Measurements from ENCODE around the gene SCAF1.

Gene SCAF1

DNA sequence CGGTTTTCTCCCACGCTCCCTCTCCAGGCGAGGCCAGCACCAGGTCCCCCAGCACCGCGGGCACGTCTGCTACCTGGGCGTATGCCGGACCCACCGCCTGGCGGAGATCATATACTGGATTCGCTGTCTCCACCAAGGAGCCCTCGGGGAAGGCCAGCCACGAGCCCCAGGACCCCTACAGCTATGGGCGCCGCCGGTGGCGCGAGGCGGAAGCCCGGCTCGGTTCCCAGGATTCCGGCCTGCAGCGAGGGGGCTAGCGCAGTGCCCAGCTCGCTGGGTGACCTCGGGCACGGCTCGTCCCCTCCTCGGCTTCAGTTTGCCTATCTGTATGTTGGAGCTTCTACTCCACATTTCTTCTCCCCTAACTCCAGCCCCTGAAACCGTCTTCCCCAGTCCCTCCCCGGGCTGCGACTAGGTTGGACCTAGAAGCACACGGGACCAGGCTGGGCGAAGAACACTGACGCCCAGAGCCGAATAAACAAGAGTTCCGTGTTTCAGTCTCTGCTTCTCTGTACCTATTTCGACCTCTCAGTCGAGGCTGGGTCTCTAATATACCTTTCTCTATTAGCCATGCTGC, 48.2 kb downstream of the SCAF1 start:
- Histone ChIP-seq H2BK5ac (ENCODE audit: low read length) (no peak overlapping the region), H2BK15ac (replicated peaks; ENCODE audit: low read depth) (no peak overlapping the region), H3K4me2 (ENCODE audit: low read length) (peak overlapping the region; percentile 69), H3K4me1 (ENCODE audit: control insufficient read depth, low read depth, low read length) (peaks cover 2% of the 10 kb centered on the region), H4K8ac (ENCODE audit: low read depth, low read length) (no peak overlapping the region), H2BK120ac (ENCODE audit: low read depth, low read length) (no peak overlapping the region), H4K5ac (ENCODE audit: low read length) (no peak overlapping the region), H3K79me1 (ENCODE audit: low read length) (peaks cover 6% of the 10 kb centered on the region), H3K27ac (ENCODE audit: low read depth, low read length) (peak overlapping the region; percentile 65), H3K27me3 (ENCODE audit: insufficient read depth, low read length, poor library complexity) (no peaks in the 10 kb centered on the region), H3K56ac (ENCODE audit: low read length) (peak overlapping the region; percentile 92), H3K4ac (ENCODE audit: low read depth, low read length) (no peak overlapping the region), H3K9ac (ENCODE audit: low read length) (peak overlapping the region; percentile 86), H2AK5ac (ENCODE audit: low read length) (no peak overlapping the region), H3K18ac (ENCODE audit: low read length) (peak overlapping the region; percentile 28), H3K4me3 (ENCODE audit: low read length) (peak overlapping the region; percentile 67), H3K79me2 (ENCODE audit: control insufficient read depth, insufficient read depth, low read length) (no peaks in the 10 kb centered on the region), H3K36me3 (ENCODE audit: control insufficient read depth, insufficient read depth, low read length) (peaks cover 12% of the 10 kb centered on the region), H3K23ac (ENCODE audit: low read length) (no peak overlapping the region)
- peak; percentile 38 for DNase-seq
- WGBS (ENCODE audit: extremely low coverage, insufficient coverage, low lambda C conversion rate), result no CpG with 5 or more reads among the region's 39 CpGs

DNA sequence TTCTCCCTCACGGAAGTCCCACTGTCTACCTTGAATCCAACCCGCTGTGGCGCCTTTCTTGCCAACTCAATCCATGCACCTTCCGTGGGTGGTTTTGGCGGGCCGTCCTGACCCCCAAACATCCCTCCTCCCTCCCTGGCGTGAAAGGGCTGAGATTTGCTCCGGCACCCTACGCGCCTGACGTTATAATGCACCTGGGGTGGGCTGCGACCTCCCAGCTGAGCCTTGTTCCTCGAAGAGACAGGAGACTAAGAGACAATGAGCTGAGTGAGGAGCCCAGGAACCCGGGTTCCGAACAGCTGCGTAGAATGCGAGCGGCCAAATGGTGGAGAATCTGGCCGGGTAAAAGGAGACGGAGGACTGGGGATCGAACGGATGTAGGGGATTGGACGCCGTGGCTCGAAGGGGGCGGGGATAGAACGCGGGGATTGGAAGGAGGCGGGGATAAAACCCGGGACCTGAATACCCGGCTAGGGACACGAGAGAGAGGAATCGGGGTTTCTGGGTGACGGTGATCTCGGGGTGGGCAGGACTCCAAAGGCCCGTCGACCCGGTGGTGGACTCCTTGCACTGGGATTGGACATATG, 48.7 kb downstream of the SCAF1 start, which contains the start of gene CPT1C:
Gene CPT1C (plus strand): TSS at position 461 of the 587 bp plus-strand sequence. CDS start 1,137 bp downstream, outside the sequence.
- no peak within 1 kb of the TSS for H2BK120ac ChIP-seq (ENCODE audit: low read depth, low read length)
- H2BK15ac ChIP-seq (replicated peaks; ENCODE audit: low read depth), result no peak within 1 kb of the TSS
- H3K79me2 ChIP-seq (ENCODE audit: control insufficient read depth, insufficient read depth, low read length), result no peaks in the 10 kb centered on the region
- peaks cover 5% of the 10 kb centered on the region for H3K79me1 ChIP-seq (ENCODE audit: low read length)
- H3K56ac ChIP-seq (ENCODE audit: low read length), result peak within 1 kb of the TSS; percentile 92
- H3K27ac ChIP-seq (ENCODE audit: low read depth, low read length), result peak within 1 kb of the TSS; percentile 65
- peak within 1 kb of the TSS; percentile 76 for H3K4me2 ChIP-seq (ENCODE audit: low read length)
- no peak within 1 kb of the TSS for H4K5ac ChIP-seq (ENCODE audit: low read length)
- no peak within 1 kb of the TSS for H3K23ac ChIP-seq (ENCODE audit: low read length)
- H3K4me3 ChIP-seq (ENCODE audit: low read length), result peak within 1 kb of the TSS; percentile 67
- WGBS (ENCODE audit: extremely low coverage, insufficient coverage, low lambda C conversion rate), result no CpG with 5 or more reads among the region's 38 CpGs
- H3K27me3 ChIP-seq (ENCODE audit: insufficient read depth, low read length, poor library complexity), result no peaks in the 10 kb centered on the region
- H2AK5ac ChIP-seq (ENCODE audit: low read length), result no peak within 1 kb of the TSS
- H3K4me1 ChIP-seq (ENCODE audit: control insufficient read depth, low read depth, low read length), result peaks cover 2% of the 10 kb centered on the region
- DNase-seq, result peak; percentile 93
- no peak within 1 kb of the TSS for H3K4ac ChIP-seq (ENCODE audit: low read depth, low read length)
- peaks cover 8% of the 10 kb centered on the region for H3K36me3 ChIP-seq (ENCODE audit: control insufficient read depth, insufficient read depth, low read length)
- peak within 1 kb of the TSS; percentile 28 for H3K18ac ChIP-seq (ENCODE audit: low read length)
- peak within 1 kb of the TSS; percentile 68 for H4K8ac ChIP-seq (ENCODE audit: low read depth, low read length)
- peak within 1 kb of the TSS; percentile 86 for H3K9ac ChIP-seq (ENCODE audit: low read length)
- no peak within 1 kb of the TSS for H2BK5ac ChIP-seq (ENCODE audit: low read length)

DNA sequence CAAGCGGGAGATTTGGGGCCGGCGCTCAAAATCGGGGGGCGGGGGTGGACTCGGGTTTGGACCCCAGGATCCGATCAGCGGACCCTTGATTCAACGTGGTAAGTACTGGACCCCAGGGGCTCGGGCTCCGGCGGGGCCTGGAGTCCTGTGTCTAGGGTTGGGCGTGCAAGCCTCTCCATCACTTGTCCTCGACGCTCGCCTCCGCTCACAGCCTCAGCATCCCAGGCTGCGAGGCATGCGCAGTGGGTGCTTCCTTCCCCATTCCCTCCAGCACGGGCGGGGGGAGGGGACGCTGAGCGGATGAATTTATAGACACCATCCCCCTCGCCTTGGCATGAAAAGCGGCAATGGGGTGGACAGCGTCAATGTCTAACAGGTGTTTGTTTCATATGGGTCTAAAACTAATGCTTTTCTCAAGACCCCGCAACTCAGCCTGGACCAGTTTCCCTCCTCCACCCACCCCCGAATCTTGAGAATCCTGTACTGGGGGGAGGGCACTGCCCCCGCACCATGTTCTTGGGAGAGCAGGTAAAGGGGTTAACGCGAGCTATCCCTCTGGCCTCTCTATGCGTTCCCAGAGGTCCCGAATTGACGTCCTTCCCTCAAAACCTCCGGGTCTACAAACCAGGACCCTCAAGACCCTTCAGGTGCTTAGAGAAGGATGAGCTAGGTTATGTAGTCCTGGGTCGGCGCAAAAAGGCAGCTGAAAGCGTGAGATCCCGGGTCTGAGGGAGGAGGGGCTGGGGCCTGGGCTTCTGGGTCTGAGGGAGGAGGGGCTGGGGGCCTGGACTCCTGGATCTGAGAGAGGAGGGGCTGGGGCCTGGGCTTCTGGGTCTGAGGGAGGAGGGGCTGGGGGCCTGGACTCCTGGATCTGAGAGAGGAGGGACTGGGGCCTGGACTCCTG, 49.5 kb downstream of the SCAF1 start:
- Histone ChIP-seq H2BK120ac (ENCODE audit: low read depth, low read length) (no peak overlapping the region), H3K27ac (ENCODE audit: low read depth, low read length) (no peak overlapping the region), H3K36me3 (ENCODE audit: control insufficient read depth, insufficient read depth, low read length) (peaks cover 2% of the 10 kb centered on the region), H3K4ac (ENCODE audit: low read depth, low read length) (no peak overlapping the region), H3K4me2 (ENCODE audit: low read length) (peak overlapping the region; percentile 76), H3K9ac (ENCODE audit: low read length) (peak overlapping the region; percentile 72), H3K23ac (ENCODE audit: low read length) (no peak overlapping the region), H3K4me1 (ENCODE audit: control insufficient read depth, low read depth, low read length) (peaks cover 2% of the 10 kb centered on the region), H3K27me3 (ENCODE audit: insufficient read depth, low read length, poor library complexity) (no peaks in the 10 kb centered on the region), H2BK5ac (ENCODE audit: low read length) (no peak overlapping the region), H2BK15ac (replicated peaks; ENCODE audit: low read depth) (no peak overlapping the region), H3K4me3 (ENCODE audit: low read length) (peak overlapping the region; percentile 38), H2AK5ac (ENCODE audit: low read length) (no peak overlapping the region), H3K18ac (ENCODE audit: low read length) (peak overlapping the region; percentile 16), H3K79me2 (ENCODE audit: control insufficient read depth, insufficient read depth, low read length) (no peaks in the 10 kb centered on the region), H3K79me1 (ENCODE audit: low read length) (no peaks in the 10 kb centered on the region), H4K8ac (ENCODE audit: low read depth, low read length) (peak overlapping the region; percentile 68), H3K56ac (ENCODE audit: low read length) (peak overlapping the region; percentile 51), H4K5ac (ENCODE audit: low read length) (no peak overlapping the region)
- no CpG with 5 or more reads among the region's 39 CpGs for WGBS (ENCODE audit: extremely low coverage, insufficient coverage, low lambda C conversion rate)
- DNase-seq, result peak; percentile 87

DNA sequence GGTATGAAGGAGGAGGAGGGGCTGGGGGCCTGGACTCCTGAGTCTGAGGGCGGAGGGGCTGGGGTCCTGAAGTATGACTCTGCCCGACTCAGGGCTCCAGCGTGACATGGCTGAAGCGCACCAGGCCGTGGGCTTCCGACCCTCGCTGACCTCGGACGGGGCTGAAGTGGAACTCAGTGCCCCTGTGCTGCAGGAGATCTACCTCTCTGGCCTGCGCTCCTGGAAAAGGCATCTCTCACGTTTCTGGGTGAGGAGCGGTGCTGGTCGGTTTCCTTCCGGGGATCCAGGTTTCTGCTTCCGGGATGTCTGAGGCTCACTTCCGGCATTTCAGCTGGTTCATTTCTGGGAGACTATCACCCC, 50.1 kb downstream of the SCAF1 start:
- Histone ChIP-seq H2BK5ac (ENCODE audit: low read length) (no peak overlapping the region), H3K4me3 (ENCODE audit: low read length) (no peak overlapping the region), H3K18ac (ENCODE audit: low read length) (no peak overlapping the region), H4K8ac (ENCODE audit: low read depth, low read length) (no peak overlapping the region), H3K36me3 (ENCODE audit: control insufficient read depth, insufficient read depth, low read length) (no peaks in the 10 kb centered on the region), H2BK120ac (ENCODE audit: low read depth, low read length) (no peak overlapping the region), H3K4me2 (ENCODE audit: low read length) (no peak overlapping the region), H4K5ac (ENCODE audit: low read length) (no peak overlapping the region), H3K9ac (ENCODE audit: low read length) (peak overlapping the region; percentile 49), H2BK15ac (replicated peaks; ENCODE audit: low read depth) (no peak overlapping the region), H3K4me1 (ENCODE audit: control insufficient read depth, low read depth, low read length) (peaks cover 2% of the 10 kb centered on the region), H3K79me1 (ENCODE audit: low read length) (no peaks in the 10 kb centered on the region), H3K27me3 (ENCODE audit: insufficient read depth, low read length, poor library complexity) (no peaks in the 10 kb centered on the region), H3K23ac (ENCODE audit: low read length) (no peak overlapping the region), H3K79me2 (ENCODE audit: control insufficient read depth, insufficient read depth, low read length) (no peaks in the 10 kb centered on the region), H2AK5ac (ENCODE audit: low read length) (no peak overlapping the region), H3K4ac (ENCODE audit: low read depth, low read length) (no peak overlapping the region), H3K27ac (ENCODE audit: low read depth, low read length) (no peak overlapping the region), H3K56ac (ENCODE audit: low read length) (peak overlapping the region; percentile 50)
- WGBS (ENCODE audit: extremely low coverage, insufficient coverage, low lambda C conversion rate), result no CpG with 5 or more reads among the region's 16 CpGs
- no peak for DNase-seq

DNA sequence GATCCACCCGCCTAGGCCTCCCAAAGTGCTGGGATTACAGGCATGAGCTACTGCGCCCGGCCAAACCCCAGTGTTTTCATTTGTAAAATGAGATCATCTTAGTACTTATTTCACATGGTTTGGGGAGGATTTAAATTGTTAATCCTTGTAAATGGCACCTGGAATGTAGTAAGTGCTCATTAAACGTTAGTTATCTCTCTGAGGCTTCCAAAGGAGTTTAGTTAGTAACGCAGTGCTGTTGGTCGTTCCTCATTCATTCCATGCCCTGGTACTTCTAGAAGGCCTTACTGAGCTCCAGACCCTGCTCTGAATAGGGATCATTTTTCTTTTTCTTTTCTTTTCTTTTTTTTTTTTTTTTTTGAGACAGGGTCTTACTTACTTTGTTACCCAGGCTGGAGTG, 54.1 kb downstream of the SCAF1 start:
- H3K79me2 ChIP-seq (ENCODE audit: control insufficient read depth, insufficient read depth, low read length), result no peaks in the 10 kb centered on the region
- no peak overlapping the region for H3K27ac ChIP-seq (ENCODE audit: low read depth, low read length)
- no peak overlapping the region for H4K5ac ChIP-seq (ENCODE audit: low read length)
- H3K18ac ChIP-seq (ENCODE audit: low read length), result no peak overlapping the region
- no peak overlapping the region for H3K4ac ChIP-seq (ENCODE audit: low read depth, low read length)
- peaks cover 2% of the 10 kb centered on the region for H3K4me1 ChIP-seq (ENCODE audit: control insufficient read depth, low read depth, low read length)
- H3K27me3 ChIP-seq (ENCODE audit: insufficient read depth, low read length, poor library complexity), result no peaks in the 10 kb centered on the region
- no peak overlapping the region for H2BK5ac ChIP-seq (ENCODE audit: low read length)
- no peak overlapping the region for H3K9ac ChIP-seq (ENCODE audit: low read length)
- H3K23ac ChIP-seq (ENCODE audit: low read length), result no peak overlapping the region
- no CpG with 5 or more reads among the region's 6 CpGs for WGBS (ENCODE audit: extremely low coverage, insufficient coverage, low lambda C conversion rate)
- no peak overlapping the region for H3K56ac ChIP-seq (ENCODE audit: low read length)
- no peaks in the 10 kb centered on the region for H3K36me3 ChIP-seq (ENCODE audit: control insufficient read depth, insufficient read depth, low read length)
- H4K8ac ChIP-seq (ENCODE audit: low read depth, low read length), result no peak overlapping the region
- no peak for DNase-seq
- H3K4me3 ChIP-seq (ENCODE audit: low read length), result no peak overlapping the region
- no peak overlapping the region for H2AK5ac ChIP-seq (ENCODE audit: low read length)
- no peak overlapping the region for H2BK15ac ChIP-seq (replicated peaks; ENCODE audit: low read depth)
- H2BK120ac ChIP-seq (ENCODE audit: low read depth, low read length), result no peak overlapping the region
- no peaks in the 10 kb centered on the region for H3K79me1 ChIP-seq (ENCODE audit: low read length)
- H3K4me2 ChIP-seq (ENCODE audit: low read length), result no peak overlapping the region

Data from mesendoderm (in vitro differentiated cells).